A673 (cell line): ENCODE measurements around the gene RAB1B.

Experiments used
- EZH2 ChIP-seq: fragments of 200-600 bp; sonication (generic); IDR thresholded peaks from 2 replicates; pipeline ENCODE4 v1.6.1; 2017; ENCODE audit warnings: borderline replicate concordance, low read depth, mild to moderate bottlenecking, mixed read lengths, antibody characterized with exemption, low read length; ENCODE audit not compliant: poor library complexity, severe bottlenecking
- TF ChIP-seq, protein P1 (sequence below): fragments of 300-800, 200-600 bp; sonication (generic); conservative IDR thresholded peaks from 2 replicates; pipeline ENCODE4 v1.5.1; 2017; ENCODE audit warnings: low read depth, mild to moderate bottlenecking, antibody characterized with exemption, low read length, moderate library complexity, mixed read lengths

DNA sequence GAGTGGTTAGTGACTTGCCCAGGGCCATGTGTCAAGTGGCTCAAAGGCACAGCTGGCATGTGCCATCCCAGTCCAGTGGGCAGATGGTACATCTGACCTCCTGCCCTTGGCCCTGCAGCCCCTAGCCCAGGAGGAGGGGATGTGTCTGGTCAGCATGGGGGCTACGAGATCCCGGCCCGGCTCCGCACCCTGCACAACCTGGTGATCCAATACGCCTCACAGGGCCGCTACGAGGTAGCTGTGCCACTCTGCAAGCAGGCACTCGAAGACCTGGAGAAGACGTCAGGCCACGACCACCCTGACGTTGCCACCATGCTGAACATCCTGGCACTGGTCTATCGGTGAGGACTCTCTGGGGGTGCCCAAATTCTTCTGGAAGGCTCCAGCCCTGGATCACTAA lies 5.7 kb upstream of the RAB1B start:
- TF ChIP-seq, protein P1, sequence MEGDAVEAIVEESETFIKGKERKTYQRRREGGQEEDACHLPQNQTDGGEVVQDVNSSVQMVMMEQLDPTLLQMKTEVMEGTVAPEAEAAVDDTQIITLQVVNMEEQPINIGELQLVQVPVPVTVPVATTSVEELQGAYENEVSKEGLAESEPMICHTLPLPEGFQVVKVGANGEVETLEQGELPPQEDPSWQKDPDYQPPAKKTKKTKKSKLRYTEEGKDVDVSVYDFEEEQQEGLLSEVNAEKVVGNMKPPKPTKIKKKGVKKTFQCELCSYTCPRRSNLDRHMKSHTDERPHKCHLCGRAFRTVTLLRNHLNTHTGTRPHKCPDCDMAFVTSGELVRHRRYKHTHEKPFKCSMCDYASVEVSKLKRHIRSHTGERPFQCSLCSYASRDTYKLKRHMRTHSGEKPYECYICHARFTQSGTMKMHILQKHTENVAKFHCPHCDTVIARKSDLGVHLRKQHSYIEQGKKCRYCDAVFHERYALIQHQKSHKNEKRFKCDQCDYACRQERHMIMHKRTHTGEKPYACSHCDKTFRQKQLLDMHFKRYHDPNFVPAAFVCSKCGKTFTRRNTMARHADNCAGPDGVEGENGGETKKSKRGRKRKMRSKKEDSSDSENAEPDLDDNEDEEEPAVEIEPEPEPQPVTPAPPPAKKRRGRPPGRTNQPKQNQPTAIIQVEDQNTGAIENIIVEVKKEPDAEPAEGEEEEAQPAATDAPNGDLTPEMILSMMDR, result no peak
- TF ChIP-seq EZH2, result no peak
